OCI-LY7 (cell line): ENCODE data around the gene MMP1. TPM values are rescaled to one million over a fixed set of nuclear protein-coding genes. Genes with fewer than 3 reads are reported as not detected.

Experiments used
- Bru-seq: library from RNA; stranded (reverse); fragments of 400-500 nt; gene quantifications from one replicate; lab custom pipeline; 2021; lab: Mats Ljungman, UMichigan
- BruChase-seq, 2 experiments: library from RNA; stranded (reverse); fragments of 400-500 nt; gene quantifications; one replicate each; lab custom pipeline; 2021; lab: Mats Ljungman, UMichigan
- BruUV-seq: library from RNA; stranded (reverse); fragments of 400-500 nt; replicated peaks from 2 replicates; lab custom pipeline; 2021; lab: Mats Ljungman, UMichigan
- CTCF ChIA-PET: fragments of 300-600 bp; sonication (Branson Sonifier 250); formaldehyde crosslinking; loops from one replicate; lab custom pipeline; 2022; ENCODE audit warnings: antibody characterized with exemption; ENCODE audit not compliant: unreplicated experiment; lab: Charles Lee
- POLR2A ChIA-PET: fragments of 300-600 bp; sonication (Branson Sonifier 250); formaldehyde crosslinking; loops from one replicate; lab custom pipeline; 2022; ENCODE audit warnings: antibody characterized with exemption; lab: Charles Lee
- DNase-seq: peaks from one replicate; pipeline ENCODE4 v3.0.0-alpha.2; 2015; ENCODE audit warnings: low spot score
- H2AFZ ChIP-seq: fragments of 200-600 bp; sonication (generic), shearing (Covaris generic); 2 replicates; pipeline ENCODE4 v1.6.1; 2014; ENCODE audit warnings: mild to moderate bottlenecking, antibody characterized with exemption, low read length, moderate library complexity
- H3K27ac ChIP-seq: fragments of 200-600 bp; sonication (generic); 2 replicates; pipeline ENCODE4 v1.5.1; 2014; ENCODE audit warnings: mixed run types, low read depth, mild to moderate bottlenecking, moderate library complexity, low read length, inconsistent platforms; ENCODE audit not compliant: poor library complexity, severe bottlenecking
- H3K36me3 ChIP-seq: fragments of 200-600 bp; sonication (generic); 2 replicates; pipeline ENCODE4 v1.6.1; 2014; ENCODE audit warnings: mild to moderate bottlenecking, antibody characterized with exemption, low read length, moderate library complexity, mixed read lengths; ENCODE audit not compliant: insufficient read depth
- H3K4me1 ChIP-seq: fragments of 200-600 bp; sonication (generic); 2 replicates; pipeline ENCODE4 v1.5.1; 2014; ENCODE audit warnings: mild to moderate bottlenecking, low read length; ENCODE audit not compliant: insufficient read depth, poor library complexity, severe bottlenecking
- H3K4me2 ChIP-seq: fragments of 200-600 bp; sonication (generic); 2 replicates; pipeline ENCODE4 v1.6.1; 2014; ENCODE audit warnings: mild to moderate bottlenecking, low read length
- H3K4me3 ChIP-seq: fragments of 200-600 bp; sonication (generic); 2 replicates; pipeline ENCODE4 v1.5.1; 2014; ENCODE audit warnings: mild to moderate bottlenecking, low read depth, low read length; ENCODE audit not compliant: poor library complexity, severe bottlenecking
- H3K79me2 ChIP-seq: fragments of 200-600 bp; sonication (generic); 2 replicates; pipeline ENCODE4 v1.6.1; 2016; ENCODE audit warnings: low read depth, mild to moderate bottlenecking, low read length, moderate library complexity, mixed read lengths; ENCODE audit not compliant: insufficient read depth
- H3K9me2 ChIP-seq: fragments of 200-600 bp; sonication (generic); 2 replicates; pipeline ENCODE4 v1.6.1; 2016; ENCODE audit warnings: mild to moderate bottlenecking, low read length, mixed read lengths; ENCODE audit not compliant: insufficient read depth
- H3K9me3 ChIP-seq: fragments of 200-600 bp; sonication (generic); 2 replicates; pipeline ENCODE4 v1.6.1; 2014; ENCODE audit warnings: mild to moderate bottlenecking, mixed run types, low read length, mixed read lengths
- H4K20me1 ChIP-seq: fragments of 200-600 bp; sonication (generic); 2 replicates; pipeline ENCODE4 v1.6.1; 2014; ENCODE audit warnings: mild to moderate bottlenecking, antibody characterized with exemption, low read length, moderate library complexity, mixed read lengths; ENCODE audit not compliant: insufficient read depth
- CTCF ChIP-seq: fragments of 200-600 bp; sonication (generic); conservative IDR thresholded peaks from 2 replicates; pipeline ENCODE4 v1.5.1; 2014; ENCODE audit warnings: mild to moderate bottlenecking, antibody characterized with exemption, low read length, moderate library complexity, mixed read lengths
- EZH2phosphoT487 ChIP-seq: fragments of 200-600 bp; sonication (generic); IDR thresholded peaks from 2 replicates; pipeline ENCODE4 v1.6.1; 2018; ENCODE audit warnings: low read depth, borderline replicate concordance, mild to moderate bottlenecking, mixed run types, antibody characterized with exemption, low read length, moderate library complexity, mixed read lengths
- intact Hi-C: fragments of 100-400 bp; cut with micrococcal nuclease; formaldehyde crosslinking; loops from one replicate; pipeline ENCODE4 v1.10.0; 2022; ENCODE audit not compliant: unreplicated experiment
- long read RNA-seq: library from polyadenylated mRNA; stranded (forward); transcript quantifications from one replicate; pipeline ENCODE4 v2.0.0, GENCODE V29; 2022
- total RNA-seq, 2 experiments: library from RNA; depleted of rRNA in 1 of 2; stranded (reverse); fragments of >200 nt in 1 of 2; shearing (Covaris generic) in 1 of 2; gene quantifications; 2 replicates each; pipeline ENCODE4 v1.2.3, GENCODE V29; 2014 to 2022

MMP1 gene
- total RNA-seq (2014; rRNA removed; shearing (Covaris generic)) (not detected in 2 replicates), total RNA-seq (2022) (not detected in 2 replicates), Bru-seq, nascent RNA (not detected), BruChase-seq, experiment 1, labeled RNA remaining after a 6-hour chase (not detected), BruChase-seq, experiment 2, labeled RNA remaining after a 2-hour chase (not detected)
- long read RNA-seq, result 0 reads

- H3K27ac ChIP-seq, result no peak within 1 kb of the TSS
- no peaks in the 10 kb centered on the region for H4K20me1 ChIP-seq
- H3K9me3 ChIP-seq, result no peaks in the 10 kb centered on the region
- H2AFZ ChIP-seq, result no peak within 1 kb of the TSS
- H3K4me1 ChIP-seq, result no peaks in the 10 kb centered on the region
- H3K9me2 ChIP-seq, result no peaks in the 10 kb centered on the region
- ChIA-PET POLR2A (no interaction called here), CTCF (no interaction called here)
- intact Hi-C loops, result no loop called here
- TF ChIP-seq CTCF (no peak), EZH2phosphoT487 (no peak)
- no peaks in the 10 kb centered on the region for H3K79me2 ChIP-seq
- DNase-seq, result no peak
- no peaks in the 10 kb centered on the region for H3K36me3 ChIP-seq
- no peak within 1 kb of the TSS for H3K4me2 ChIP-seq
- BruUV-seq, result no TSS peak
- no peak within 1 kb of the TSS for H3K4me3 ChIP-seq
Measured at GRCh38 chr11:102798012-102798746, at the start of gene MMP1. Gene MMP1 (minus strand): TSS chr11:102798160. CDS start chr11:102798092, 68 bp downstream.

GRCh38 chr11:102846292-102846691 is 48.3 kb upstream of the MMP1 start:
- POLR2A ChIA-PET, result interaction anchor here (0.9 to 1.1 kb wide), 2 partner anchors 10 to 162 kb away, joined by 3 to 5 read pairs; no protein-coding TSS in a partner anchor
- H3K27ac ChIP-seq, result no peak overlapping the region
- H3K36me3 ChIP-seq, result no peaks in the 10 kb centered on the region
- no peaks in the 10 kb centered on the region for H3K79me2 ChIP-seq
- intact Hi-C loops, result no loop called here
- no peaks in the 10 kb centered on the region for H3K4me1 ChIP-seq
- CTCF ChIA-PET, result no interaction called here
- DNase-seq, result no peak
- no peak overlapping the region for H3K4me3 ChIP-seq
- BruUV-seq, result no TSS peak
- no peak overlapping the region for H3K4me2 ChIP-seq
- TF ChIP-seq EZH2phosphoT487 (no peak), CTCF (no peak)
- no peaks in the 10 kb centered on the region for H4K20me1 ChIP-seq
- no peaks in the 10 kb centered on the region for H3K9me2 ChIP-seq
- no peak overlapping the region for H2AFZ ChIP-seq
- H3K9me3 ChIP-seq, result no peaks in the 10 kb centered on the region

GRCh38 chr11:102843489-102843888 is 45.5 kb upstream of the MMP1 start, which contains the start of gene MMP3:
Gene MMP3 (minus strand): TSS chr11:102843609. CDS start chr11:102843546, 63 bp downstream.
- H3K27ac ChIP-seq, result no peak within 1 kb of the TSS
- no peaks in the 10 kb centered on the region for H3K79me2 ChIP-seq
- H3K9me3 ChIP-seq, result no peaks in the 10 kb centered on the region
- no peaks in the 10 kb centered on the region for H4K20me1 ChIP-seq
- no peak within 1 kb of the TSS for H2AFZ ChIP-seq
- no peak for TF ChIP-seq CTCF
- no peak for TF ChIP-seq EZH2phosphoT487
- ChIA-PET POLR2A (no interaction called here), CTCF (no interaction called here)
- H3K4me2 ChIP-seq, result no peak within 1 kb of the TSS
- DNase-seq, result no peak
- BruUV-seq, result no TSS peak
- no peaks in the 10 kb centered on the region for H3K4me1 ChIP-seq
- intact Hi-C loops, result no loop called here
- no peaks in the 10 kb centered on the region for H3K36me3 ChIP-seq
- no peaks in the 10 kb centered on the region for H3K9me2 ChIP-seq
- H3K4me3 ChIP-seq, result no peak within 1 kb of the TSS
